ENCODE results near the gene SHE. TPM values are rescaled to one million over a fixed set of nuclear protein-coding genes. Genes with fewer than 3 reads are reported as not detected.
A peak's percentile ranks its signal among the peaks of the same experiment; 100 is the strongest.

Gene SHE
- total and polyA plus RNA-seq, 2 donors (not counting 3 experiments of a cell fraction or from before 2014, with no cell fraction given), result 30.1 to 52.7 TPM

DNA sequence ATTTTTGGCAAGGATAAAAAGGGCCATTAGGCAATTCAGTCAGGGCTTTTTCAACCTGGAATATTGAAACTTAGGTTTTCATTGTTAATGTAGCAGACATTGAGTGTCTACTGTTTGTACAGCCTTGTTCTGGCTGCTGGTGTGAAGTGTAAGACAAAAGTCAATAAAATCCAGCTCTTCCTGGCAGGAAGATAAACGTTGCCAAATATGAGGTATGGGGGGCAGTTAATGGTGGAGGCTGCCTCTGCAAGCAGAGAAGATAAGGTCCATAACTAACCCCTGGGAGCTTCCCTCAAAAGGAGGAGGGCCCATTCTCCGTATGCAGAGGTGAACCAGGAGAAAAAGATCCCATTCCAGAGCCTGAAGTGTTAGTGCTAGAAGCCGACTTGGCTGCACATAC, 19.5 kb upstream of the SHE start:
- dilution Hi-C loops (cut with MboI; ENCODE audit: extremely low pct_ligation_motif_present, low sequenced_read_pairs) (no loop called here), intact Hi-C loops (cut with micrococcal nuclease) (no loop called here)
- Histone ChIP-seq H3K27me3 (ENCODE audit: control insufficient read depth in 2 of 2, insufficient read depth in 2 of 2, low read length in 2 of 2) (no peaks in the 10 kb centered on the region), H3K4me1 (ENCODE audit: control insufficient read depth, extremely low read depth, insufficient read depth, low read length) (peaks cover 18% of the 10 kb centered on the region), H3K27ac (ENCODE audit: insufficient read depth, low read depth, low read length) (no peak overlapping the region), H3K79me2 (ENCODE audit: control insufficient read depth, insufficient read depth, low read length) (no peaks in the 10 kb centered on the region), H2AFZ (ENCODE audit: low read depth, low read length) (no peak overlapping the region), H4K20me1 (replicated peaks; ENCODE audit: control insufficient read depth, extremely low read depth, insufficient read depth, low read length) (no peaks in the 10 kb centered on the region), H3K36me3 (ENCODE audit: control insufficient read depth in 2 of 2, extremely low read depth in 1 of 2, insufficient read depth in 2 of 2, low read length in 2 of 2) (no peaks in the 10 kb centered on the region), H3K9ac (replicated peaks; ENCODE audit: extremely low read depth, insufficient read depth, low read length) (no peak overlapping the region), H3K4me2 (ENCODE audit: insufficient read depth, low read length) (no peak overlapping the region), H3K9me1 (replicated peaks; ENCODE audit: control insufficient read depth, extremely low read depth, insufficient read depth, low read length) (no peaks in the 10 kb centered on the region), H3K4me3 (replicated peaks in 1 of 3; ENCODE audit: insufficient read depth in 1 of 3, low read depth in 1 of 3, low read length in 3 of 3) (no peak overlapping the region), H3K9me3 (replicated peaks; ENCODE audit: control insufficient read depth, insufficient read depth, low read length) (no peaks in the 10 kb centered on the region)
- FAIRE-seq, result no peak
- BruUV-seq (replicated peaks), result no TSS peak
- DNase-seq (ENCODE audit: low read depth, low spot score), result peak; percentile 70
- TF ChIP-seq FOS (IDR thresholded peaks at IDR 0.05; ENCODE audit: borderline replicate concordance, insufficient read depth, low read length) (no peak), POLR2AphosphoS5 (IDR thresholded peaks at IDR 0.05; ENCODE audit: insufficient read depth, low read depth, low read length) (no peak), GATA2 (IDR thresholded peaks at IDR 0.05; ENCODE audit: insufficient read depth, insufficient read length, low read depth, low read length) (no peak), MYC (IDR thresholded peaks at IDR 0.05; ENCODE audit: low read depth, low read length) (no peak), POLR2A (IDR thresholded peaks at IDR 0.05; ENCODE audit: low read depth, low read length) (no peak), CTCF (IDR thresholded peaks at IDR 0.05; ENCODE audit: extremely low read depth in 1 of 2, insufficient read depth in 1 of 2, low read depth in 1 of 2, low read length in 2 of 2) (no peak), JUN (IDR thresholded peaks at IDR 0.05; ENCODE audit: borderline replicate concordance, insufficient read depth, insufficient read length, low read depth) (no peak), EZH2 (IDR thresholded peaks at IDR 0.05; ENCODE audit: borderline replicate concordance, low read depth, low read length, severe bottlenecking) (no peak)
- TF ChIP-seq, protein P1, sequence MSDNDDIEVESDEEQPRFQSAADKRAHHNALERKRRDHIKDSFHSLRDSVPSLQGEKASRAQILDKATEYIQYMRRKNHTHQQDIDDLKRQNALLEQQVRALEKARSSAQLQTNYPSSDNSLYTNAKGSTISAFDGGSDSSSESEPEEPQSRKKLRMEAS (IDR thresholded peaks at IDR 0.05; ENCODE audit: insufficient read depth, insufficient read length), result no peak
- ChIA-PET CTCF (interaction anchor here (0.6 to 2.5 kb wide), 6 partner anchors 21 to 42 kb away, joined by 3 to 18 read pairs (median 5); no protein-coding TSS in a partner anchor), POLR2A (no interaction called here)
